ENCODE measurements around the gene HOXA11.

- TF ChIP-seq, protein P1, sequence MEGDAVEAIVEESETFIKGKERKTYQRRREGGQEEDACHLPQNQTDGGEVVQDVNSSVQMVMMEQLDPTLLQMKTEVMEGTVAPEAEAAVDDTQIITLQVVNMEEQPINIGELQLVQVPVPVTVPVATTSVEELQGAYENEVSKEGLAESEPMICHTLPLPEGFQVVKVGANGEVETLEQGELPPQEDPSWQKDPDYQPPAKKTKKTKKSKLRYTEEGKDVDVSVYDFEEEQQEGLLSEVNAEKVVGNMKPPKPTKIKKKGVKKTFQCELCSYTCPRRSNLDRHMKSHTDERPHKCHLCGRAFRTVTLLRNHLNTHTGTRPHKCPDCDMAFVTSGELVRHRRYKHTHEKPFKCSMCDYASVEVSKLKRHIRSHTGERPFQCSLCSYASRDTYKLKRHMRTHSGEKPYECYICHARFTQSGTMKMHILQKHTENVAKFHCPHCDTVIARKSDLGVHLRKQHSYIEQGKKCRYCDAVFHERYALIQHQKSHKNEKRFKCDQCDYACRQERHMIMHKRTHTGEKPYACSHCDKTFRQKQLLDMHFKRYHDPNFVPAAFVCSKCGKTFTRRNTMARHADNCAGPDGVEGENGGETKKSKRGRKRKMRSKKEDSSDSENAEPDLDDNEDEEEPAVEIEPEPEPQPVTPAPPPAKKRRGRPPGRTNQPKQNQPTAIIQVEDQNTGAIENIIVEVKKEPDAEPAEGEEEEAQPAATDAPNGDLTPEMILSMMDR (IDR thresholded peaks at IDR 0.05): no peak
- TF ChIP-seq ZFX (IDR thresholded peaks at IDR 0.05; ENCODE audit: borderline replicate concordance): no peak
Measured at GRCh38 chr7:27191161-27191731, 6.2 kb upstream of the HOXA11 start.
